Left cardiac atrium (tissue), 4 donors: ENCODE measurements around the gene ZNF148. TPM values are rescaled to one million over a fixed set of nuclear protein-coding genes. Genes with fewer than 3 reads are reported as not detected.

Source experiments
- ATAC-seq, 2 donors: fragments of 200-7000 bp; cut with Tn5 transposase; one replicate each; pipeline ENCODE4 v1.9.1; 2020; ENCODE audit warnings: mild to moderate bottlenecking in 2 of 2, moderate library complexity in 2 of 2
- DNase-seq: peaks from one replicate; pipeline ENCODE4 v3.0.0-alpha.2; 2020
- intact Hi-C, 2 donors: fragments of 100-400 bp; cut with DNase I; formaldehyde crosslinking; loops; one replicate each; pipeline versions ENCODE4 v1.14.1 to v1.15.1; 2022 to 2023
- total RNA-seq, 2 donors: library from RNA; stranded (reverse); fragmentation: NEBNext Ultra II Directional; extraction: Animal tissue kit (Norgen Biotek cat#: 25700); gene quantifications; one replicate each; pipeline ENCODE4 v1.2.1, GENCODE V29; 2021
- donor health status: DM: no; HTN: yes; CAD: no.
- donor health status: DM: no; HTN: yes; CAD: no; lungs with severe emphysema.
- donor health status: DM: yes; HTN: yes; CAD: no.
- donor health status: Dilated cardiomyopathy.

Gene ZNF148
- total RNA-seq, 2 donors from 2014 or later = 42.3 to 42.6 TPM

DNA sequence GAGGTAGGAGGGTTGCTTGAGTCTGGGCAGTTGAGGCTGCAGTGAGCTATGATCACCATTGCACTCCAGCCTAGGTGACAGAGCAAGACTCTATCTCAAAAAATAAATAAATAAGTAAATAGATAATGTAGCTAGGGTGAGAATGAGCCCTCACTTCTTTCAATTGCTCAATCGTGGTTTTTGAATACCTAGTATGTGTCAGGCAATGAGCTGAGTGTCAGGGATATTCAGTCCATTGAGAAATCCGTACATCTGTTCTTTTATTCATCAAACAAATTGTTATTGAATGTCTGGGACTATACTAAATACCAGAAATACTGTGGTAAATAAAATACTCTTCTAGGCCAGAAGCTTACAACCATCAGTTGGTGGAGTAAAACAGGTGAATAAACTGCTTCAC, 6.2 kb upstream of the ZNF148 start:
- ATAC-seq (no peak), DNase-seq (no peak)
- intact Hi-C loops = no loop called here

DNA sequence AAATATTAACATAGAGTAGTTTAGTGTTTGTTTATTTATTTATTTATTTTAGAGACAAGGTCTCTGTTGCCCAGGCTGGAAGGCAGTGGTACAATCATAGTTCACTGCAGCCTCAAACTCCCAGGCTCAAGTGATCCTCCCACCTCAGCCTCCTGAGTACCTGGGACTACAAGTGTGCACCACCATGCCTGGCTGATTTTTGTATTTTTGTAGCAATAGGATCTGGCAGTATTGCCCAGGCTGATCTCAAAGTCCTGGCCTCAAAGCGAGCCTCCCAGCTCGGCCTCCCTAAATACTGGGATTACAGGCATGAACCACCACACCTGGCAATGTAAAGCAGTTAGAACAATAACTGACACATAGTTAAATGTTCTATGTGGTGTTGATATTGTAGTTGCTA, 4.4 kb upstream of the ZNF148 start:
- DNase-seq = no peak
- no peak for ATAC-seq
- intact Hi-C loops = no loop called here

DNA sequence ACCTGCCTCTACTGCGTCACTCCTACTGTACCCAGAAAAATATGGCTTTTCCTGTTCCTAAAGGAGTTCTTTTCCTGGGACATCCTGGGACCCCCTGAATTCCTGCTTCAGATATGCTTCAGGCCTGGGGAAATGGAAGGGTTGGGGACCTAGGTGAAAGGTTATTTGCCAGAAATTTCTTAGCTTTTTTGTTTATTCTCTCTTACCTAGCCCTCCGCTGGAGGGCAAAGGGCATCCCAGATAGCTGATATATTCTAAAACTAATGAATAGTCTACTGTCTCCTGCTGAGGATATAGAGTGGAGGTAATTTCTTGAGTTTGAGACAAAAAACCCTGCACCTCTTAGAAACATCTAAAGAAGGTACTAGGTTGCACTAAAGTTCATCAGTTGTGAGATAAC, 3.6 kb upstream of the ZNF148 start:
- ATAC-seq (no peak), DNase-seq (no peak)
- intact Hi-C loops = no loop called here

DNA sequence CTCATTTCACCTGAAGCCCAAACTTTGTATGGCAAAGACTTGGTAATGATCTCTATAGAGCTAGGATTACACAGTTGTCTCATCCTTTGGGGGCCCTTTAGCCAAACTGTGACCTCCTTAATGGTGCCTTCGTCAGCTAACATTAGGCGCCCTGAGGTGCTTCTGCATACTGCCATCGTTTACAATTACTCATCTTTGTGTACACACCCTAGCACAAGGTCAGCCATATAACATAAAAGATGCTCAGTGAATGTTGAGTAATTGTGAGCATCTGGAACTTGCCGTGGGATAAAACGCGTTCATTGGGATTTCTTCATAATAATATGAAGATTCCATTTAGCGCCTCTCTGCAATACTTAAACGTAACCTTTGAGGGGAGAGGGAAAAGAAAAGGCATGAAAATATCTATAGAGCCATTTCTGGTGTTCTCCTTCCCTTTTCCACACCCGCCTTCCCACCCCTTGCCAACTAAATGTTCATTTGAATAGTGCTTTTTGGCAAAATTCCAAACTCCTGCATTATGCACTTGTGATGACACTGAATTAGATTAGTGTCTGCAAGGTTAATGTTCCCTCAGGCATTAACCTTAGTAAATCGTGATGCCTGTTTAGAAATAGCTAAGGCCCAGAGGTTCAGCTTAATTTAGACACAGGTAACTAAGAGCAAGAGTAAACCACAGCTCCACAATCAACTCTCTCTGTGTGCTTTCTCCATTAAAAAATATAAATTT, 990 bp upstream of the ZNF148 start:
- ATAC-seq (no peak), DNase-seq (no peak)
- intact Hi-C loops = no loop called here

DNA sequence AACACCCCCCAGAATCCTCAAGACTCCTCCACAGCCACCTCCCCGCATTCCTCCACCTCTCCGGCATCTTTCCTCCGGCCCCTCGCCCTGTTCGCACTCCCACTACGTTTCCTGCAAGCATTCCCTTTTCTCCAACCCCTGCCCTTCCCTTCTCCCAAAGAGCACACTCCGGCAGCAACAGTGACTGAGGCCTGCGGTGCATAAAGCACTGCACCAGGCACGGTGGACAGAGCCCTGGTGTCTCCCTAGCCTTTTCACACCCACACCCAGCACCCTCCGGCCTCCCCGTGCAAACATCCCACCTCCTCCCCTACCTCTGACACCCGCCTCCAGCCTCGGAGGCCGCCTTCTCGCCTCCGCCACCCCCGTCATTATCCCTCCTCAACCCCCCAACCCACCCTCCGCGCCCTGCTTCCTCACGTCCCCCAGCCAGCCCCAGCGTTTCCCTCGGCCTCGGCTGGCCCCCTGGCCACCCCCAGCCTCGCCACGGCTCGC, 577 bp downstream of the ZNF148 start:
- peak; percentile 36 for DNase-seq
- ATAC-seq = peak; percentile 42 to 56
- intact Hi-C loops = no loop called here

DNA sequence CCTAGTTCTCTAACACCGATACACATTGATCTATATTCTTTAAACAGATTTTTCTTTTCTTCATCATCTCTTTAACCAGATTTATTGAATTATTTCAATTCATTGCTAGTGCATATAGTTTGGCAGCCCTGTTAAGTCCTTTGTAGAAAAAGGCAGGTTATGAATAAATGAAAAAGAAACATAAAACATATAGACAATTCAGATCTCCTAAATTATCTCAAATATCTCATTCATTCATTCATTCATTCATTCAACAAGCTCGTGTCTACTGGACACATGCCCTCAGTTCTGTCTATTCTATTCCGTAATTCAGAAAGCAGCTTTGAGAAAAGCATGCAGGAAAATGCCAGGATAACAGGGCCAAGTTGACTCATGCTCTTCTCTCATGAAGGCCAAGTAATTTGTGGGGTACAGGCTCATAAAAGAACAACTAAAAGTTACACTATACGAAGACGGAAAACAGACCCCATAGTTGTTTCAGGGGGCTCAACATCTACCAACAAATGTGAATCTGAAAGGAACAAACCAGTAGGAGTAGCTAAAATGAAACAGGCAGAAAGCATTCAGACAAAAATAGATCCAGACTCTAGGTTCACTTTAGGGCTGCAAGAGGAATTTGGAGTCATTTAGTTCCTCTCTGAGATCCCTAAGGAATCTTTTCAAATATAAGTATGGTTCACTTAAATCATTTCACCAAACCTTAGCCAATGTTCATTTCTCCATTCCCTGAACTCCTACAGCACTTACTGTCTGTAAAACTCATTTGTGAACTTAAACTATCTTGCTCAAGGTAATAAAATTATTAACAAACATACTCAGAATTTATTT, 7.5 kb downstream of the ZNF148 start:
- DNase-seq (no peak), ATAC-seq (peak in 1 of 2 donors; percentile 46)
- intact Hi-C loops = no loop called here

DNA sequence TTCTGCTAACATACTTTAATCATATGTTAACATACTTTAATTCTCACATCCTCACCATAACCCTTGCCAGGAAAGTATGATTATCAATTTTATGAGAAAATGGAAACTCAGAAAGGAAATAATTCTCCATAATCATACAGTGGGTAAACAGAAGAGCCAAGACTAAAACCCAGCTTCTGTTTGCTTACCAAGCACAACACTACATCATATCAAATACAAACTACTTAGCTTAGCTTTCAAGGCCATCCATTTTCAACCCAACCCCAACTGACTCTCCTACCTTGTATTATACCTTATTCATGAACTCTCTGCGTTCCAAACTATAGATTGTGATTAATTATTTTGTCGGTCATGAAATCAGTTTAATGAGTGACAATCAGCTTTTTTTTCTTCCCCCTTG, 9.0 kb downstream of the ZNF148 start:
- intact Hi-C loops = no loop called here
- no peak for DNase-seq
- no peak for ATAC-seq

DNA sequence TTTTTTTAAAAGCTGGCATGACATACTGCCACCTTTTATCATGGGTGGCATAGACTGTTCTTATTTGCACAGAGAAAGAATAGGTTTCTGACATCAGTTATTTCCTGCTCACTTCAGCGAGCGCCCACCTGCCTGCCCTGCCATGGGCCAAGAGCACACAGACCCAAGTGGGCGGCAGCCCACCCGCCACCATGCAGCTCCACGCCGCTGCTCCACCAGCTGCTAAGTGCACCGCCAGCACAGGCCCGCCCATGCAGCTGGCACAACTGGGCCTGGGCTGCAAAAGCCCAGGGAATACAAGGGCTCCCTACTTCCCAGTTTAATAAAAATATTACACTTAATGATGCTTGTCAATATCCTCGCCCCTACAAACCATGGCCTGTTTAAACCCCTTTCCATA, 15.4 kb downstream of the ZNF148 start:
- ATAC-seq (no peak), DNase-seq (no peak)
- intact Hi-C loops = no loop called here

DNA sequence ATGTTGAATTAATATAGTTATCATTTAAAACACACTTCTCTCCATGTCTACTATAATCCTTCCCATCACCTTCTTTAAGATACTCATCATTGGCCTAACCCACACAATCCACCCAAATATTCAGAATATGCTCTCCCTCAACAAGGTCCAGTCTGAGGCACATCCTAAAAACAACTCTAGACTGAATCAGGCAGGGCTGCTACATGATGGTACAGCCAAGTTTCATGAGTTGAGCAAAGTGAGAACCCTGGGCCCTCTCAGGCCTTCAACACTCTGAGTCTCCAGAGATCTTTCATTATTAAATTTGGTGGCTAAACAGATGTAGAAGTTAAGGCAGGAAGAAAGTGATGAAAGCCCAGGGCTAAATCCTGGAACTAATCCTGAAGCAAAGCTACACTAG, 16.2 kb downstream of the ZNF148 start:
- DNase-seq = no peak
- peak; percentile 56 to 57 for ATAC-seq
- intact Hi-C loops = no loop called here

DNA sequence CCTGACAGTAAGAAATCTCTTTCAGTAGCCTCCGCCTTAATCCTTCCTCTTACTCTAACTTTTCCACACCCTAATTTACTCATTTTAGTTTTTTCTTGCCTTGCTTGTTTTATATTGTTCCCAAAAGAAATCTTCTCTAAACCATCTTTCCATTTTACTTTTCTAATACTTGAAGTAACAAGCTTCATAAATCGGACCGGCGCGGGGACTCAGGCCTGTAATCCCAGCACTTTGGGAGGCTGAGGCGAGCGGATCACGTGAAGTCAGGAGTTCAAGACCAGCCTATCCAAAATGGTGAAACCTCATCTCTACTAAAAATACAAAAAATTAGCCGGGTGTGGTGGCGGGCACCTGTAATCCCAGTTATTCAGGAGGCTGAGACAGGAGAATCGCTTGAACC, 17.3 kb downstream of the ZNF148 start:
- DNase-seq (no peak), ATAC-seq (no peak)
- intact Hi-C loops = no loop called here

DNA sequence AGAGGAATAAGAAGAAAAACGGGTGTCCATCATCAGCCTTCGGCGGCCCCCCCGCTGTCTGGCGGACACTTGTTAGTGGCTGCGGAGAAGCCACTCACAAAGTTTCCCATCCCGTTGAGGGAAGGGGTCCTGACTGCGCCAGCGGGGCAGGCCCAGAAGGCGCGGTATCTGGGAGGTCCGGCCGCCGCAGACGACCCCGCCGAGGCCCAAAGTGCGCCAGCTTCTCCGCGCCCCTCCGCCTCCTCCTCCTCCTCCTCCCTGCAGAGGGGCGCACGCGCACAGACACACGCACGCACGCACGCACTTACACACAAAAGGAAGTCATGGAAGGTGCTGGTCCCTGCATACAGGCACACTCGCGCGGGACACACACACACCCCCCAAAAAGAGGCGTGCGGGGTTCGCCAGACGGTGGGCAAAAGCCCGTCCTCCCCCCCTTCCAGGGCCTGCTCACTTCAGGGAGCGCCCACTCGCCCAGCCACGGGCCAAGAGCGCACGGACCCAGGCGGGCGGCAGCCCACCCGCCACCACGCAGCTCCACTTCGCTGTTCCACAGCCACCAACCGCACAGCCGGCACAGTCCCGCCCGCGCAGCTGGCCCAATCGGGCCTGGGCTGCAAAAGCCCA, 18.0 kb downstream of the ZNF148 start:
- ATAC-seq (peak; percentile 85 to 94), DNase-seq (peak; percentile 63)
- intact Hi-C loops = no loop called here

DNA sequence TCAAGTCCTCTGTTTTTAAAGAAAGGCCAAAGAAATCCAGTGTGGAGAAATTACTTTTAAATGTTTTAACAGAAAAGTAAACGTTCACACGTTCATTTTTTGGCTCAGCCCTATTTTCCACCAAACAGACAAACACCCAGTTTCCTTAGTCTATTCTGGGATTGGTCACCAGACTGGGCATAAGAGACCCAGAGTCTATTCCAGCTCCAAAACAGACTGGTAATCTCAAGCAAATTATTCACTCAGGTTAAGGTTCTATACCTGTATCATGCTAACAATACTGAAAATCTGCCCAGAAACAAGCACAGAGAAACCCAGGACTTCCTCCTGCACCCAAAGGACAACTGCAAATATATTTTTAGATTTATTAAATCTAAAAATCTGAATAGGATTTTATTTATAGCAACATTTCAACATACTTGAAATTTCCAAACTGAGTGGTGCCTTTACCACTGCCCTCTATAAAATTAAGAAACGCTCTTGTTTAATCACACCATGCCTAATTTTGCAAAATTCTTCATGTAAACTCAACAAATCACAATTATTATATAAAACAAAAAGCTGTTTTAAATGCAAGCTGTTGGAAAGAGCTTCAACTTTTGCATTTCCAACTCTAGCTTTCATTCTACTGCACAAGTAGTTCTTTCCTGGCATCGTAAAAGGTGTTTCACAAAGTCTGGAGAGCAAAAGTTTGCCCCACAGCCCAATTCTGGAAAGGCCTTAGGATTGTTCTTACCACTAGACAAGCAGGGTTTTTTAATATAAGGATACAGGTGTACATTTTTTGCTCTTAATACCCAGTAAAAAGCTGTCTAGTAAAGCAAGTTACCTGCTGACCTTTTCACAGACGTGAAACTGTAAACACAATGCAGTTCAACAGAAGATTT, 18.7 kb downstream of the ZNF148 start:
- intact Hi-C loops = no loop called here

DNA sequence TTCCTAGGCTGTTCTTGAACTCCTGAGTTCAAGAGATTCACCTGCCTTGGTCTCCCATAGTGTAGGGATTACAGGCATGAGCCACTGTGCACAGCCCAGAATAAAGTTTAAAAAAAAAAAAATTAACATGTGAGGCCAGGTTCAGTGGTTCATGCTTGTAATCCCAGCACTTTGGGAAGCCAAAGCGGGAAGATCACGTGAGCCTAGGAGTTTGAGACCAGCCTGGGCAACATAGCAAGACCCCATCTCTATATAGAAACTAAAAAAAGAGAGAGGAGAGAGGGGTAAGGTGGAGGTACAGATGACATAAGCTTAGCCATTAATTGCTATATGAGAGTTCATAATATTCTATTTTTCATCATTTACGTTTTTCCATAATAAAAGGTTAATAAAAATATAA, 21.5 kb downstream of the ZNF148 start:
- intact Hi-C loops = no loop called here
- no peak for ATAC-seq

More for the DNA sequence above, 18.7 kb downstream of the ZNF148 start:
- DNase-seq = no peak
- peak in 1 of 2 donors; percentile 28 for ATAC-seq

DNA sequence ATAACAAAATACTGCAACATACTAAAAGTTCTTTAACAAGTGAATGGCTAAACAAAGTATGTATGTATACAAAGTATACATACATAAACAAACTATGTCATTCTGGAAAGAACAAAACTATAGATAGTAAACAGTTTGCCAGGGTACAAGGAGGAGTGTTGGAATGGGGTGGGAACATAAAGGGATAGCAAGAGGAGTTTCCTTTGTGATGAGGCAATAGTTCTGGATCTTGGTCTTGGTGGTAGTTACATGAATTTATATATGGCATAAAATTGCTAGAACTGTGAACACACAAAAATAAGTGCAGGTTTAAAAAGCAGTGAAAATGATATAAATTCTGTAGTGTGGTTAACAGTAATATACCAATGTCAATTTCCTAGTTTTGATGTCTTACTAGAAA, 22.0 kb downstream of the ZNF148 start:
- ATAC-seq = no peak
- intact Hi-C loops = no loop called here
- no peak for DNase-seq

More for the DNA sequence above, 21.5 kb downstream of the ZNF148 start:
- no peak for DNase-seq

DNA sequence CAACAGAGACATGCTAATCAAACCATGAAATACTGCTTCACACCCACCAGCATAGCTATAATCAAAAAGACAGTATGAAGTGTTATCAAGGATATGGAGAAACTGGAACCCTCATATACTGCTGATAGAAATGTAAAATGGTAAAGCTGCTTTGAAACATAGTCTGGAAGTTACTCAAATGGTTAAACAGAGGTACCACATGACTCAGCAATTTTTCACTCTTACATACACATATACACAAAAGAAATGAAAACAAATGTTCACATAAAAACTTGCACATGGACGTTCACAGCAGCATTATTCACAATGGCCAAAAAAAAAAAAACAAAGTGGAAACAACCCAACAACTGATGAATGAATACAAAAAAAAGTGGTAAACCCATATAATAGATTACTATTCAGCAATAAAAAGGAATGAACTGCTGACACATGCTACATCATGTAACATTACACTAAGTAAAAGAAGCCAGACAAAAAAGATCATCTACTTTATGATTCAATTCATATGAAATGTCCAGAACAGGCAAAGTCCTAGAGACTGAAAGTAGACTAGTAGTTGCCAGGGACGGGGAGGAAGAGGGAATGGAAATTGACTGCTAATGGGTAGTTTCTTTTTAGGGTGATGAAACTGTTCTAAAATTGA, 23.2 kb downstream of the ZNF148 start:
- intact Hi-C loops = no loop called here
- DNase-seq (no peak), ATAC-seq (no peak)

DNA sequence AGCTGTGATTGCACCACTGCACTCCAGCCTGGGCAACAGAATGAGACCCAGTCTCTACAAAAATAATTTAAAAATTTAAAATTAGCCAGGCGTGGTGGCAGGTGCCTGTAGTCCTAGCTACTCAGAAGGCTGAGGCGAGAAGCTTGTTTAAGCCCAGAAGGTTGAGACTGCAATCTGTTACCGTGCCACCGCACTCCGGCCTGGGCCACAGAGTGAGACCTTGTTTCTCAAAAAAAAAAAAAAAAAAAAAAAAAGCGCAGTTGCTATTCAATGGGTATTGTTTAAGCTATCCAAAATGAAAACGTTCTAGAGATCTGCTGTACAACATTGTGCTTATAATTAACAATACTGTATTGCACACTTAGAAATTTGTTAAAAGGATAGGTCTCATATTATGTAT, 24.0 kb downstream of the ZNF148 start:
- intact Hi-C loops = no loop called here
- DNase-seq (no peak), ATAC-seq (no peak)

DNA sequence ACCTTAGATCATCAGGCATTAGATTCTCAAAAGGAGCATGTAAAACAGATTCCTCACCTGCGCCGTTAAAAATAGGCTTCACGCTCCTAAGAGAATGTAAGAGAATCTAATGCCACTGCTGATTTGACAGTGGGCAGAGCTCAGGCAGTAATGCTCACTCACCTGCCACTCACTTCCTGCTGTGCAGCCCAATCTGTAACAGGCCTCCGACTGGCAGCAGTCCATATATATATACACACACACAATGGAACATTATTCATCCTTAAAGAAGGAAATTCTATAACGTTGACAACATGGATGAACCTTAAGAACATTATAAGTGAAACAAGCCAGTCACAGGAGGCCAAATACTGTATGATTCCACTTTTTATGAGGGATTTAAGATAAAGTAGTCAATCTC, 24.5 kb downstream of the ZNF148 start:
- ATAC-seq (no peak), DNase-seq (no peak)
- intact Hi-C loops = no loop called here

DNA sequence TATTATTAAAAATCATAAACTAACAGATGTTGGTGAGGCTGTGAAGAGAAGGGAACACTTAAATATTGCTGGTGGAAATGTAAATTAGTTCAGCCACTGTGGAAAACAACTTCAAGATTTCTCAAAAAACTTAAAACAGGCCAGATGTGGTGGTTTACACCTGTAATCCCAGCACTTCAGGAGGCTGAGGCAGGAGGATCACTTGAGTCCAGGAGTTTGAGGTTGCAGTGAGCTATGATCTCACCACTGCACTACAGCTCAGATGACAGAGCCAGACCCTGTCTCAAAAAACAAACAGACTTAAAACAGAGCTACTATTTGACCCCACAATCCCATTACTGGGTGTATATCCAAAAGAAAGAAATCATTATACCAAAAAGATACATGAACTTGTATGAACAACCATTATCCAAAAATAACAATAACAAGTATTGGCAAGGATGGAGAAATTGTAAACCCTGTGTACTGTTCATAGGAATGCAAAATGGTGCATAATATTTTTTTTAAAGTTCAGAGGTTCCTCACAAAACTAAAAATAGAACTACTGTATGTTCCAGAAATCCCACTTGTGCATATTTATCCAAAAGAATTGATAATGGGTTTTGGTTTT, 25.5 kb downstream of the ZNF148 start:
- intact Hi-C loops = no loop called here
- no peak for DNase-seq
- no peak for ATAC-seq
